HepG2 (cell line): ENCODE data around the gene ERBB3. TPM values are rescaled to one million over a fixed set of nuclear protein-coding genes. Genes with fewer than 3 reads are reported as not detected.

Source experiments
- GZF1 ChIP-seq: sonication (generic); formaldehyde crosslinking; IDR thresholded peaks from 2 replicates; pipeline ENCODE4 v1.5.1; 2020; ENCODE audit warnings: mild to moderate bottlenecking, missing genetic modification reagents
- MAZ ChIP-seq, 2 experiments: sonication (generic) in 1 of 2; formaldehyde crosslinking in 1 of 2; IDR thresholded peaks; 2 replicates each; pipeline versions ENCODE4 v1.5.0 to v1.6.1; 2012 to 2020; ENCODE audit warnings: low read depth in 2 of 2, mild to moderate bottlenecking in 2 of 2, borderline replicate concordance in 1 of 2, improper control_type of control experiment in 1 of 2, low read length in 1 of 2, missing genetic modification reagents in 1 of 2, moderate library complexity in 1 of 2
- THAP11 ChIP-seq: IDR thresholded peaks from 2 replicates; pipeline ENCODE4 v1.6.1; 2016; ENCODE audit warnings: missing biosample characterization, missing genetic modification reagents
- ZNF124 ChIP-seq: sonication (generic); formaldehyde crosslinking; IDR thresholded peaks from 2 replicates; pipeline ENCODE4 v1.4.0; 2020; ENCODE audit warnings: missing genetic modification reagents
- ZNF563 ChIP-seq: sonication (generic); formaldehyde crosslinking; IDR thresholded peaks from 2 replicates; pipeline ENCODE4 v1.8.0; 2022; ENCODE audit warnings: mild to moderate bottlenecking, moderate library complexity, missing genetic modification reagents
- polyA plus RNA-seq, 8 experiments: library from polyadenylated mRNA; depleted of rRNA in 3 of 8; stranded (reverse) in 7 of 8; unstranded in 1 of 8; fragments of >200 nt; fragmentation: Illumina TruSeq in 4 of 8; extraction: Trizol in 4 of 8; gene quantifications; 2 replicates each; pipeline versions ENCODE4 v1.2.1 to v1.2.3, GENCODE V29; 2011 to 2016; ENCODE audit warnings: low read depth in 4 of 8, missing spikeins in 1 of 8, mixed read lengths in 1 of 8; ENCODE audit not compliant: insufficient read depth in 1 of 8
- total RNA-seq, 5 experiments: library from RNA; depleted of rRNA; stranded (reverse); fragments of >200 nt; fragmentation: Illumina TruSeq; extraction: Trizol; gene quantifications; 2 replicates each; pipeline ENCODE4 v1.2.3, GENCODE V29; 2016; ENCODE audit warnings: low read depth in 1 of 5
- TF ChIP-seq, protein P1 (sequence below): sonication (generic); formaldehyde crosslinking; IDR thresholded peaks from 2 replicates; pipeline ENCODE4 v1.5.0; 2020; ENCODE audit warnings: missing genetic modification reagents
- TF ChIP-seq, protein P2 (sequence below), 2 experiments: sonication (generic) in 1 of 2; formaldehyde crosslinking in 1 of 2; IDR thresholded peaks; 2 replicates each; pipeline versions ENCODE4 v1.6.1 to v1.9.0; 2014 to 2022; ENCODE audit warnings: antibody characterized with exemption in 1 of 2, borderline replicate concordance in 1 of 2, inconsistent platforms in 1 of 2, low read depth in 1 of 2, missing genetic modification reagents in 1 of 2
- TF ChIP-seq, protein P3 (sequence below): IDR thresholded peaks from 2 replicates; pipeline ENCODE4 v1.6.1; 2016; ENCODE audit warnings: mild to moderate bottlenecking, missing biosample characterization, missing genetic modification reagents
- TF ChIP-seq, protein P4 (sequence below): sonication (generic); formaldehyde crosslinking; IDR thresholded peaks from 2 replicates; pipeline ENCODE4 v1.5.0; 2020; ENCODE audit warnings: mild to moderate bottlenecking, missing genetic modification reagents
- TF ChIP-seq, protein P5 (sequence below): sonication (generic); formaldehyde crosslinking; IDR thresholded peaks from 2 replicates; pipeline ENCODE4 v1.4.0; 2020; ENCODE audit warnings: missing genetic modification reagents, mild to moderate bottlenecking, borderline replicate concordance

The ERBB3 gene
- total and polyA plus RNA-seq, 2 of the 13 experiments (the other 11 are each of a cell fraction or from before 2014, with no cell fraction given) = 93.6 to 358 TPM

DNA sequence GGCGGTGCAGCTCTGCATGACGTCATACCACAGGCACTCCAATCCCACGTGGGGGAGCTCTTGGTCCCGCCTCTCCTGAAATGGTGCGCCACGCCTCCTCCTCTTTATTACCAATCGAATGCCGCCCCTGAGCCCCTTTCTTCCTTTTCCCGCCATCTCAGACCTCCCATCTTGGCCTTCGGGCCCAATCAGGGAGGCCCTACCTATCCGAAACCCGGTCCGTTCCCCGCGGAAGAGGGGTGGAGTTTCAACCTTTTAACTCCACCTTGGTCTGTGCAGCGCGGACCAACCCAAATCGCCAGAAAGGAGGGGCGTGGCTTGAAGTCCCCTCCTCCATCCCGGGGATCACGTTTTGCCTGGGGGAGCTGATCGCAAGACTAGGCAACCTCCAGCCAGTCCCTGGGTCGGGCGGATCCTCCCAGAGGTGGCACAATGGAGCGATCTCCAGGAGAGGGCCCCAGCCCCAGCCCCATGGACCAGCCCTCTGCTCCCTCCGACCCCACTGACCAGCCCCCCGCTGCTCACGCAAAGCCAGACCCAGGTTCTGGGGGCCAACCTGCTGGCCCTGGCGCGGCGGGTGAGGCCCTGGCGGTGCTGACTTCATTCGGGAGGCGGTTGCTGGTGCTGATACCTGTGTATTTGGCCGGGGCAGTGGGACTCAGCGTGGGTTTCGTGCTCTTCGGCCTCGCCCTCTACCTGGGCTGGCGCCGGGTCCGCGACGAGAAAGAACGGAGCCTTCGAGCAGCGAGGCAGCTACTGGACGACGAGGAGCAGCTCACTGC lies 48.1 kb downstream of the ERBB3 start, which contains the start of gene ESYT1 (continued):
- 0 out of 2 replicates have a peak, but pooled peaks have one; percentile 41 for TF ChIP-seq MAZ (IDR thresholded peaks at IDR 0.05; ENCODE audit: borderline replicate concordance, low read depth, low read length)
- 0 out of 2 replicates have a peak, but pooled peaks have one; percentile 43 for TF ChIP-seq MAZ (CRISPR knock-in tag; IDR thresholded peaks at IDR 0.05; ENCODE audit: low read depth)
- peak; percentile 25; the same call in 1 of the 2 replicates for TF ChIP-seq ZNF124 (CRISPR knock-in tag)
- TF ChIP-seq, protein P1, sequence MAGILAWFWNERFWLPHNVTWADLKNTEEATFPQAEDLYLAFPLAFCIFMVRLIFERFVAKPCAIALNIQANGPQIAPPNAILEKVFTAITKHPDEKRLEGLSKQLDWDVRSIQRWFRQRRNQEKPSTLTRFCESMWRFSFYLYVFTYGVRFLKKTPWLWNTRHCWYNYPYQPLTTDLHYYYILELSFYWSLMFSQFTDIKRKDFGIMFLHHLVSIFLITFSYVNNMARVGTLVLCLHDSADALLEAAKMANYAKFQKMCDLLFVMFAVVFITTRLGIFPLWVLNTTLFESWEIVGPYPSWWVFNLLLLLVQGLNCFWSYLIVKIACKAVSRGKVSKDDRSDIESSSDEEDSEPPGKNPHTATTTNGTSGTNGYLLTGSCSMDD (CRISPR knock-in tag) = no peak
- TF ChIP-seq, protein P2, sequence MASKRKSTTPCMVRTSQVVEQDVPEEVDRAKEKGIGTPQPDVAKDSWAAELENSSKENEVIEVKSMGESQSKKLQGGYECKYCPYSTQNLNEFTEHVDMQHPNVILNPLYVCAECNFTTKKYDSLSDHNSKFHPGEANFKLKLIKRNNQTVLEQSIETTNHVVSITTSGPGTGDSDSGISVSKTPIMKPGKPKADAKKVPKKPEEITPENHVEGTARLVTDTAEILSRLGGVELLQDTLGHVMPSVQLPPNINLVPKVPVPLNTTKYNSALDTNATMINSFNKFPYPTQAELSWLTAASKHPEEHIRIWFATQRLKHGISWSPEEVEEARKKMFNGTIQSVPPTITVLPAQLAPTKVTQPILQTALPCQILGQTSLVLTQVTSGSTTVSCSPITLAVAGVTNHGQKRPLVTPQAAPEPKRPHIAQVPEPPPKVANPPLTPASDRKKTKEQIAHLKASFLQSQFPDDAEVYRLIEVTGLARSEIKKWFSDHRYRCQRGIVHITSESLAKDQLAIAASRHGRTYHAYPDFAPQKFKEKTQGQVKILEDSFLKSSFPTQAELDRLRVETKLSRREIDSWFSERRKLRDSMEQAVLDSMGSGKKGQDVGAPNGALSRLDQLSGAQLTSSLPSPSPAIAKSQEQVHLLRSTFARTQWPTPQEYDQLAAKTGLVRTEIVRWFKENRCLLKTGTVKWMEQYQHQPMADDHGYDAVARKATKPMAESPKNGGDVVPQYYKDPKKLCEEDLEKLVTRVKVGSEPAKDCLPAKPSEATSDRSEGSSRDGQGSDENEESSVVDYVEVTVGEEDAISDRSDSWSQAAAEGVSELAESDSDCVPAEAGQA (IDR thresholded peaks at IDR 0.05; ENCODE audit: low read depth) = no peak
- TF ChIP-seq, protein P2 (CRISPR knock-in tag; IDR thresholded peaks at IDR 0.05; ENCODE audit: borderline replicate concordance) = 0 out of 2 replicates have a peak, but pooled peaks have one; percentile 12
- peak; percentile 64; the same call in 1 of the 2 replicates for TF ChIP-seq THAP11 (CRISPR knock-in tag)
- TF ChIP-seq, protein P3, sequence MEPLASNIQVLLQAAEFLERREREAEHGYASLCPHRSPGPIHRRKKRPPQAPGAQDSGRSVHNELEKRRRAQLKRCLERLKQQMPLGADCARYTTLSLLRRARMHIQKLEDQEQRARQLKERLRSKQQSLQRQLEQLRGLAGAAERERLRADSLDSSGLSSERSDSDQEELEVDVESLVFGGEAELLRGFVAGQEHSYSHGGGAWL (CRISPR knock-in tag) = 0 out of 2 replicates have a peak, but pooled peaks have one; percentile 37
- TF ChIP-seq, protein P4, sequence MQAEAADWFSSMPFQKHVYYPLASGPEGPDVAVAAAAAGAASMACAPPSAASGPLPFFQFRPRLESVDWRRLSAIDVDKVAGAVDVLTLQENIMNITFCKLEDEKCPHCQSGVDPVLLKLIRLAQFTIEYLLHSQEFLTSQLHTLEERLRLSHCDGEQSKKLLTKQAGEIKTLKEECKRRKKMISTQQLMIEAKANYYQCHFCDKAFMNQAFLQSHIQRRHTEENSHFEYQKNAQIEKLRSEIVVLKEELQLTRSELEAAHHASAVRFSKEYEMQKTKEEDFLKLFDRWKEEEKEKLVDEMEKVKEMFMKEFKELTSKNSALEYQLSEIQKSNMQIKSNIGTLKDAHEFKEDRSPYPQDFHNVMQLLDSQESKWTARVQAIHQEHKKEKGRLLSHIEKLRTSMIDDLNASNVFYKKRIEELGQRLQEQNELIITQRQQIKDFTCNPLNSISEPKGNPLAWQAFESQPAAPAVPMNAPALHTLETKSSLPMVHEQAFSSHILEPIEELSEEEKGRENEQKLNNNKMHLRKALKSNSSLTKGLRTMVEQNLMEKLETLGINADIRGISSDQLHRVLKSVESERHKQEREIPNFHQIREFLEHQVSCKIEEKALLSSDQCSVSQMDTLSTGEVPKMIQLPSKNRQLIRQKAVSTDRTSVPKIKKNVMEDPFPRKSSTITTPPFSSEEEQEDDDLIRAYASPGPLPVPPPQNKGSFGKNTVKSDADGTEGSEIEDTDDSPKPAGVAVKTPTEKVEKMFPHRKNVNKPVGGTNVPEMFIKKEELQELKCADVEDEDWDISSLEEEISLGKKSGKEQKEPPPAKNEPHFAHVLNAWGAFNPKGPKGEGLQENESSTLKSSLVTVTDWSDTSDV (CRISPR knock-in tag) = 0 out of 2 replicates have a peak, but pooled peaks have one; percentile 55
- peak; percentile 12; the same call in 1 of the 2 replicates for TF ChIP-seq ZNF563
- TF ChIP-seq GZF1 (CRISPR knock-in tag) = peak; percentile 40; the same call in 1 of the 2 replicates
- TF ChIP-seq, protein P5, sequence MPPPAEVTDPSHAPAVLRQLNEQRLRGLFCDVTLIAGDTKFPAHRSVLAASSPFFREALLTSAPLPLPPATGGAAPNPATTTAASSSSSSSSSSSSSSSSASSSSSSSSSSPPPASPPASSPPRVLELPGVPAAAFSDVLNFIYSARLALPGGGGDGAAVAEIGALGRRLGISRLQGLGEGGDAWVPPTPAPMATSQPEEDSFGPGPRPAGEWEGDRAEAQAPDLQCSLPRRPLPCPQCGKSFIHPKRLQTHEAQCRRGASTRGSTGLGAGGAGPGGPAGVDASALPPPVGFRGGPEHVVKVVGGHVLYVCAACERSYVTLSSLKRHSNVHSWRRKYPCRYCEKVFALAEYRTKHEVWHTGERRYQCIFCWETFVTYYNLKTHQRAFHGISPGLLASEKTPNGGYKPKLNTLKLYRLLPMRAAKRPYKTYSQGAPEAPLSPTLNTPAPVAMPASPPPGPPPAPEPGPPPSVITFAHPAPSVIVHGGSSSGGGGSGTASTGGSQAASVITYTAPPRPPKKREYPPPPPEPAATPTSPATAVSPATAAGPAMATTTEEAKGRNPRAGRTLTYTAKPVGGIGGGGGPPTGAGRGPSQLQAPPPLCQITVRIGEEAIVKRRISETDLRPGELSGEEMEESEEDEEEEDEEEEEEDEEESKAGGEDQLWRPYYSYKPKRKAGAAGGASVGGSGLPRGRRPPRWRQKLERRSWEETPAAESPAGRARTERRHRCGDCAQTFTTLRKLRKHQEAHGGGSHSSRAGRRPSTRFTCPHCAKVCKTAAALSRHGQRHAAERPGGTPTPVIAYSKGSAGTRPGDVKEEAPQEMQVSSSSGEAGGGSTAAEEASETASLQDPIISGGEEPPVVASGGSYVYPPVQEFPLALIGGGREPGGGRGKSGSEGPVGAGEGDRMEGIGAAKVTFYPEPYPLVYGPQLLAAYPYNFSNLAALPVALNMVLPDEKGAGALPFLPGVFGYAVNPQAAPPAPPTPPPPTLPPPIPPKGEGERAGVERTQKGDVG (CRISPR knock-in tag) = peak; percentile 12; the same call in 1 of the 2 replicates
